IMR-90 (cell line): ENCODE results near the gene IQSEC3. TPM values are rescaled to one million over a fixed set of nuclear protein-coding genes. Genes with fewer than 3 reads are reported as not detected.

Source experiments
- ATAC-seq: fragments of 200-7000 bp; cut with Tn5 transposase; 2 replicates; pipeline ENCODE4 v1.9.1; 2020; ENCODE audit warnings: low read depth, mild to moderate bottlenecking, moderate library complexity
- BruUV-seq: library from RNA; stranded (reverse); fragments of 400-500 nt; replicated peaks from 2 replicates; lab custom pipeline; 2021; lab: Mats Ljungman, UMichigan
- CTCF ChIA-PET: fragments of 300-600 bp; formaldehyde crosslinking; extraction: SDS; loops from one replicate; lab custom pipeline; 2021; ENCODE audit warnings: antibody characterized with exemption; lab: Yijun Ruan, JAX
- POLR2A ChIA-PET: fragments of 300-600 bp; sonication (Branson Sonifier 250); formaldehyde crosslinking; loops from one replicate; lab custom pipeline; 2022; ENCODE audit warnings: antibody characterized with exemption; ENCODE audit not compliant: unreplicated experiment; lab: Charles Lee
- DNase-seq: peaks from one replicate; pipeline ENCODE4 v3.0.0; 2013
- H2AFZ ChIP-seq: replicated peaks from 2 replicates; pipeline ENCODE3; 2013; ENCODE audit warnings: low read length, mild to moderate bottlenecking; ENCODE audit not compliant: poor library complexity
- H2AK5ac ChIP-seq: 2 replicates; pipeline ENCODE4 v1.6.1; 2013; ENCODE audit warnings: low read depth, low read length, inconsistent platforms
- H2AK9ac ChIP-seq: replicated peaks from 2 replicates; pipeline ENCODE3; 2013; ENCODE audit warnings: mild to moderate bottlenecking, low read depth, low read length, moderate library complexity; ENCODE audit not compliant: poor library complexity
- H2BK120ac ChIP-seq: 2 replicates; pipeline ENCODE4 v1.6.1; 2013; ENCODE audit warnings: low read depth, low read length, inconsistent platforms
- H2BK15ac ChIP-seq: 3 replicates; pipeline ENCODE4 v1.6.1; 2013; ENCODE audit warnings: low read depth, low read length, inconsistent platforms
- H2BK20ac ChIP-seq: 2 replicates; pipeline ENCODE4 v1.6.1; 2013; ENCODE audit warnings: low read depth, mild to moderate bottlenecking, inconsistent platforms, low read length, moderate library complexity
- H2BK5ac ChIP-seq: 2 replicates; pipeline ENCODE4 v1.6.1; 2013; ENCODE audit warnings: mild to moderate bottlenecking, low read depth, low read length, inconsistent platforms; ENCODE audit not compliant: poor library complexity, severe bottlenecking
- H3K14ac ChIP-seq: replicated peaks from 2 replicates; pipeline ENCODE4 v1.6.1; 2013; ENCODE audit warnings: low read depth, low read length, inconsistent platforms
- H3K18ac ChIP-seq: 2 replicates; pipeline ENCODE4 v1.6.1; 2013; ENCODE audit warnings: low read depth, low read length, control low read depth
- H3K23ac ChIP-seq: 2 replicates; pipeline ENCODE4 v1.6.1; 2013; ENCODE audit warnings: low read depth, low read length, inconsistent platforms
- H3K27ac ChIP-seq: 2 replicates; pipeline ENCODE4 v1.5.1; 2013; ENCODE audit warnings: mild to moderate bottlenecking, control low read depth, low read length; ENCODE audit not compliant: insufficient read depth
- H3K27me3 ChIP-seq: 2 replicates; pipeline ENCODE4 v1.6.1; 2013; ENCODE audit warnings: low read length; ENCODE audit not compliant: control insufficient read depth, insufficient read depth
- H3K36me3 ChIP-seq: 2 replicates; pipeline ENCODE4 v1.6.1; 2013; ENCODE audit warnings: low read length, mixed read lengths; ENCODE audit not compliant: control insufficient read depth, insufficient read depth
- H3K4ac ChIP-seq: 2 replicates; pipeline ENCODE4 v1.6.1; 2013; ENCODE audit warnings: low read depth, low read length, inconsistent platforms
- H3K4me1 ChIP-seq: 2 replicates; pipeline ENCODE4 v1.6.1; 2013; ENCODE audit warnings: low read length, mixed read lengths; ENCODE audit not compliant: control insufficient read depth, insufficient read depth
- H3K4me2 ChIP-seq: 2 replicates; pipeline ENCODE4 v1.6.1; 2013; ENCODE audit warnings: low read depth, mild to moderate bottlenecking, control low read depth, low read length, moderate library complexity
- H3K4me3 ChIP-seq: 2 replicates; pipeline ENCODE4 v1.5.1; 2013; ENCODE audit warnings: low read depth, mild to moderate bottlenecking, control low read depth, low read length, moderate library complexity; ENCODE audit not compliant: insufficient read depth
- H3K56ac ChIP-seq: 2 replicates; pipeline ENCODE4 v1.6.1; 2013; ENCODE audit warnings: low read length, inconsistent platforms; ENCODE audit not compliant: insufficient read depth; ENCODE audit errors: extremely low read depth
- H3K79me1 ChIP-seq, 2 experiments: 2 replicates each; pipeline ENCODE4 v1.6.1; 2013; ENCODE audit warnings: low read length in 2 of 2, inconsistent platforms in 1 of 2, low read depth in 1 of 2
- H3K9ac ChIP-seq: 2 replicates; pipeline ENCODE4 v1.6.1; 2013; ENCODE audit warnings: low read depth, low read length, control low read depth
- H3K9me1 ChIP-seq: 2 replicates; pipeline ENCODE4 v1.6.1; 2013; ENCODE audit warnings: low read length, inconsistent platforms; ENCODE audit not compliant: insufficient read depth
- H3K9me3 ChIP-seq: 2 replicates; pipeline ENCODE4 v1.6.1; 2013; ENCODE audit warnings: low read length; ENCODE audit not compliant: control insufficient read depth, insufficient read depth
- H4K20me1 ChIP-seq: 2 replicates; pipeline ENCODE4 v1.6.1; 2013; ENCODE audit warnings: low read length, inconsistent platforms; ENCODE audit not compliant: insufficient read depth
- H4K5ac ChIP-seq: 2 replicates; pipeline ENCODE4 v1.6.1; 2013; ENCODE audit warnings: mild to moderate bottlenecking, low read depth, low read length, control low read depth
- H4K8ac ChIP-seq, 2 experiments: 2 replicates each; pipeline ENCODE4 v1.6.1; 2013; ENCODE audit warnings: low read depth in 2 of 2, low read length in 2 of 2, control low read depth in 1 of 2, inconsistent platforms in 1 of 2
- H4K91ac ChIP-seq: 2 replicates; pipeline ENCODE4 v1.6.1; 2013; ENCODE audit warnings: low read depth, low read length, inconsistent platforms; ENCODE audit not compliant: insufficient read depth
- BHLHE40 ChIP-seq: fragments of 150-350 bp; IDR thresholded peaks from 2 replicates; pipeline ENCODE4 v1.6.1; 2016; ENCODE audit warnings: mild to moderate bottlenecking, low read depth, low read length
- CEBPB ChIP-seq: IDR thresholded peaks from 2 replicates; pipeline ENCODE4 v1.6.1; 2012; ENCODE audit warnings: low read depth, low read length, improper control_type of control experiment
- FOS ChIP-seq: fragments of 150-350 bp; IDR thresholded peaks from 2 replicates; pipeline ENCODE4 v1.6.1; 2016; ENCODE audit warnings: low read depth, low read length
- MAFK ChIP-seq: IDR thresholded peaks from 2 replicates; pipeline ENCODE4 v1.6.1; 2012; ENCODE audit warnings: low read depth, low read length, improper control_type of control experiment
- MAZ ChIP-seq: IDR thresholded peaks from 2 replicates; pipeline ENCODE4 v1.6.1; 2012; ENCODE audit warnings: low read depth, mild to moderate bottlenecking, low read length, improper control_type of control experiment, moderate library complexity, borderline replicate concordance
- NFE2L2 ChIP-seq: fragments of 150-350 bp; IDR thresholded peaks from 2 replicates; pipeline ENCODE4 v1.6.1; 2016; ENCODE audit warnings: low read depth, mild to moderate bottlenecking, low read length
- POLR2A ChIP-seq: IDR thresholded peaks from 2 replicates; pipeline ENCODE4 v1.6.1; 2012; ENCODE audit warnings: mild to moderate bottlenecking, low read depth, low read length
- RAD21 ChIP-seq: IDR thresholded peaks from 2 replicates; pipeline ENCODE4 v1.6.1; 2012; ENCODE audit warnings: low read length, improper control_type of control experiment
- RCOR1 ChIP-seq: IDR thresholded peaks from 2 replicates; pipeline ENCODE4 v1.6.1; 2012; ENCODE audit warnings: mild to moderate bottlenecking, low read length, improper control_type of control experiment; ENCODE audit not compliant: insufficient replicate concordance
- RFX5 ChIP-seq: IDR thresholded peaks from 2 replicates; pipeline ENCODE4 v1.8.0; 2012; ENCODE audit warnings: low read depth, mild to moderate bottlenecking, low read length, moderate library complexity
- SMC3 ChIP-seq: fragments of 150-350 bp; IDR thresholded peaks from 2 replicates; pipeline ENCODE4 v1.6.1; 2016; ENCODE audit warnings: low read depth, mild to moderate bottlenecking, antibody characterized with exemption, low read length, moderate library complexity
- USF2 ChIP-seq: fragments of 150-350 bp; IDR thresholded peaks from 2 replicates; pipeline ENCODE4 v1.6.1; 2017; ENCODE audit warnings: mild to moderate bottlenecking, antibody characterized with exemption, low read length, low read depth
- WGBS, 2 experiments: methylation state at CpG; one replicate each; pipeline versions ENCODE4 v1.1.5 to v1.1.7; 2013; ENCODE audit warnings: missing lambda C conversion rate in 2 of 2; ENCODE audit not compliant: insufficient read length in 1 of 2; ENCODE audit errors: extremely low coverage in 2 of 2; 5-methylcytosine and 5-hydroxymethylcytosine counted together
- dilution Hi-C: fragments of 300-500 bp; cut with HindIII; formaldehyde crosslinking; loops from one replicate; pipeline ENCODE4 v1.14.3; 2018; ENCODE audit warnings: low sequenced_read_pairs; ENCODE audit not compliant: unreplicated experiment
- in situ Hi-C: fragments of 300-500 bp; cut with MboI; formaldehyde crosslinking; loops from 3 replicates; pipeline ENCODE4 v1.14.3; 2019; ENCODE audit warnings: low sequenced_read_pairs, inconsistent platforms, mixed read lengths
- intact Hi-C: fragments of 100-400 bp; cut with micrococcal nuclease; formaldehyde crosslinking; loops from 2 replicates; pipeline ENCODE4 v1.10.0; 2022
- polyA plus RNA-seq, 3 experiments: library from polyadenylated mRNA; depleted of rRNA; stranded (reverse); fragments of >200 nt; gene quantifications; 2 replicates each; pipeline ENCODE4 v1.2.3, GENCODE V29; 2012; ENCODE audit warnings: low replicate concordance in 1 of 3
- total RNA-seq: library from RNA; depleted of rRNA; stranded (reverse); fragments of >200 nt; gene quantifications from 2 replicates; pipeline ENCODE4 v1.2.3, GENCODE V29; 2012

IQSEC3 gene
- total and polyA plus RNA-seq, 2 of the 4 experiments (the other 2 are of a cell fraction) = 0.10 TPM; not detected in 1

GRCh38 chr12:197911-198695 lies 131.5 kb downstream of the IQSEC3 start:
- ATAC-seq = no peak
- Histone ChIP-seq H4K91ac (no peak overlapping the region), H2BK20ac (no peak overlapping the region), H3K36me3 (no peaks in the 10 kb centered on the region), H3K4me1 (no peaks in the 10 kb centered on the region), H3K18ac (no peak overlapping the region), H4K5ac (no peak overlapping the region), H2BK120ac (no peak overlapping the region), H2BK5ac (no peak overlapping the region), H2AK5ac (no peak overlapping the region), H3K27ac (no peak overlapping the region), H3K4me2 (no peak overlapping the region), H4K8ac (no peak overlapping the region), H3K23ac (no peak overlapping the region), H3K79me1 (no peaks in the 10 kb centered on the region), H3K27me3 (peaks cover 58% of the 10 kb centered on the region), H3K9ac (no peak overlapping the region), H2BK15ac (no peak overlapping the region), H3K4ac (no peak overlapping the region), H2AK9ac (no peak overlapping the region), H2AFZ (no peak overlapping the region), H3K14ac (no peak overlapping the region), H3K56ac (no peak overlapping the region), H4K20me1 (no peaks in the 10 kb centered on the region), H3K4me3 (no peak overlapping the region), H3K9me3 (no peaks in the 10 kb centered on the region), H3K9me1 (peaks cover 6% of the 10 kb centered on the region; the same call in 1 of the 2 replicates)
- dilution Hi-C loops (no loop called here), intact Hi-C loops (no loop called here), in situ Hi-C loops (no loop called here)
- CTCF ChIA-PET = interaction anchor here (1.0 to 1.1 kb wide), 2 partner anchors 8 to 22 kb away, joined by 3 read pairs; no protein-coding TSS in a partner anchor
- DNase-seq = no peak
- TF ChIP-seq BHLHE40 (no peak), USF2 (no peak), RAD21 (no peak), RFX5 (no peak), NFE2L2 (no peak), MAFK (no peak), RCOR1 (no peak), MAZ (no peak), CEBPB (no peak), SMC3 (no peak), POLR2A (no peak), FOS (no peak)
- BruUV-seq = no TSS peak
- WGBS, 2 experiments = 75% methylated on average over 1 of the region's 11 CpGs; no CpG with 5 or more reads in 1 of the 2 experiments
- POLR2A ChIA-PET = no interaction called here
